Measurements from ENCODE around the gene APOA4. TPM values are rescaled to one million over a fixed set of nuclear protein-coding genes. Genes with fewer than 3 reads are reported as not detected.

APOA4 gene
- total RNA-seq, 2 experiments from 2014 or later = not detected

GRCh38 chr11:116833816-116834534 is 10.9 kb upstream of the APOA4 start:
- H3K36me3 Mint-ChIP-seq (ENCODE audit: low read depth) = no peaks in the 10 kb centered on the region
- H3K27ac Mint-ChIP-seq = no peak overlapping the region
- no peak overlapping the region for H3K4me3 Mint-ChIP-seq
- no peak for TF ChIP-seq CTCF (IDR thresholded peaks at IDR 0.05)
- ChIA-PET CTCF (interaction anchor here (1.4 to 4.3 kb wide), 4 partner anchors 21 to 393 kb away, joined by 5 to 167 read pairs (median 10); partner anchors contain the start of genes APOA5 and ZPR1), POLR2A (no interaction called here)
- H3K9me3 Mint-ChIP-seq = no peaks in the 10 kb centered on the region
- peaks cover 4% of the 10 kb centered on the region for H3K4me1 Mint-ChIP-seq (ENCODE audit: low read depth)
- no peak for ATAC-seq
- intact Hi-C loops (cut with micrococcal nuclease) = no loop called here
- no peaks in the 10 kb centered on the region for H3K27me3 Mint-ChIP-seq
- DNase-seq = no peak

- ChIA-PET CTCF (interaction anchor here (1.4 to 4.0 kb wide), 3 partner anchors 20 to 393 kb away, joined by 5 to 14 read pairs (median 7); partner anchors contain the start of gene APOA5), POLR2A (no interaction called here)
- Mint-ChIP-seq H3K27me3 (no peaks in the 10 kb centered on the region), H3K9me3 (no peaks in the 10 kb centered on the region), H3K36me3 (ENCODE audit: low read depth) (no peaks in the 10 kb centered on the region), H3K4me1 (ENCODE audit: low read depth) (peaks cover 4% of the 10 kb centered on the region), H3K4me3 (no peak overlapping the region), H3K27ac (no peak overlapping the region)
- DNase-seq (no peak), ATAC-seq (no peak)
- intact Hi-C loops (cut with micrococcal nuclease) = no loop called here
- TF ChIP-seq CTCF (IDR thresholded peaks at IDR 0.05) = no peak
Observed at GRCh38 chr11:116833491-116833815, 10.3 kb upstream of the APOA4 start.

- no peaks in the 10 kb centered on the region for H3K27me3 Mint-ChIP-seq
- ATAC-seq (no peak), DNase-seq (no peak)
- H3K9me3 Mint-ChIP-seq = no peaks in the 10 kb centered on the region
- POLR2A ChIA-PET = no interaction called here
- TF ChIP-seq CTCF (IDR thresholded peaks at IDR 0.05) = no peak
- no peaks in the 10 kb centered on the region for H3K36me3 Mint-ChIP-seq (ENCODE audit: low read depth)
- CTCF ChIA-PET = interaction anchor here (1.1 to 2.5 kb wide), 3 partner anchors 42 to 394 kb away, joined by 3 to 7 read pairs (median 5); partner anchors contain the start of gene APOA5
- intact Hi-C loops (cut with micrococcal nuclease) = no loop called here
- H3K27ac Mint-ChIP-seq = no peak overlapping the region
- H3K4me1 Mint-ChIP-seq (ENCODE audit: low read depth) = peaks cover 4% of the 10 kb centered on the region
- no peak overlapping the region for H3K4me3 Mint-ChIP-seq
Observed at GRCh38 chr11:116832350-116833290, 9.5 kb upstream of the APOA4 start.

DNA sequence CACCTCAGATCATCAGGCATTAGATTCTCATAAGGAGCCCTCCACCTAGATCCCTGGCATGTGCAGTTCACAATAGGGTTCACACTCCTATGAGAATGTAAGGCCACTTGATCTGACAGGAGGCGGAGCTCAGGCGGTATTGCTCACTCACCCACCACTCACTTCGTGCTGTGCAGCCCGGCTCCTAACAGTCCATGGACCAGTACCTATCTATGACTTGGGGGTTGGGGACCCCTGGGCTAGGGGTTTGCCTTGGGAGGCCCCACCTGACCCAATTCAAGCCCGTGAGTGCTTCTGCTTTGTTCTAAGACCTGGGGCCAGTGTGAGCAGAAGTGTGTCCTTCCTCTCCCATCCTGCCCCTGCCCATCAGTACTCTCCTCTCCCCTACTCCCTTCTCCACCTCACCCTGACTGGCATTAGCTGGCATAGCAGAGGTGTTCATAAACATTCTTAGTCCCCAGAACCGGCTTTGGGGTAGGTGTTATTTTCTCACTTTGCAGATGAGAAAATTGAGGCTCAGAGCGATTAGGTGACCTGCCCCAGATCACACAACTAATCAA is 8.8 kb upstream of the APOA4 start:
- POLR2A ChIA-PET = no interaction called here
- intact Hi-C loops (cut with micrococcal nuclease) = no loop called here
- no peaks in the 10 kb centered on the region for H3K36me3 Mint-ChIP-seq (ENCODE audit: low read depth)
- TF ChIP-seq CTCF (IDR thresholded peaks at IDR 0.05) = no peak
- DNase-seq (no peak), ATAC-seq (no peak)
- peaks cover 4% of the 10 kb centered on the region for H3K4me1 Mint-ChIP-seq (ENCODE audit: low read depth)
- H3K27ac Mint-ChIP-seq = no peak overlapping the region
- CTCF ChIA-PET = interaction anchor here (2.5 kb wide), 1 partner anchor 395 kb away, joined by 7 read pairs; no protein-coding TSS in a partner anchor
- H3K27me3 Mint-ChIP-seq = no peaks in the 10 kb centered on the region
- H3K4me3 Mint-ChIP-seq = no peak overlapping the region
- H3K9me3 Mint-ChIP-seq = no peaks in the 10 kb centered on the region
